ENCODE results near the gene MTNR1A.
A peak's percentile ranks its signal among the peaks of the same experiment; 100 is the strongest.

MTNR1A gene

DNA sequence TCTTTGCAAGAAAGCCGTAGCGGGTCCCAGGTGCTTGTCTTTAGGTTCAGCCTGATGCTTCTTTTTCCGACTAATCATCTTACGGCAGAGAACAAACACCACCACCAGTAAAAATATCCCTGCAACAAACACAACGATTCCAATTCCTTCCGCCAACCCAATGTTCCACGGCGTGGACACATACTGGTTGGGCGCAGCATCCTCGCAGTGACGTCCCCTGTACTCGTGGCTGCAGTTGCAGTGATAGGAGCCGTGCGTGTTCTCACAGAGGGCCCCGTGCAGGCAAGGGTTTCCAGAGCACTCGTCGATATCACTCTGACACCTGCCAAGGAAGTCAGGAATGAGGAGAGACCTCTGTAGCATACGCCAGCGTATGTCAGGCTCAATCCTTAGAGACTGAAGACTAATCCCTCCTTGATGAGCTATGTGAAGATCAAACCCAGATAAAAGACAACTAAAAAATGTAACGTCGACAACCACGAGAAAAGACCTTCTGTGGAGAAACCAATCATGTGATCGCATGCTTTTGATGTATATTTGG, 41.6 kb upstream of the MTNR1A start:
- ChIA-PET CTCF (interaction anchor here (1.0 to 7.2 kb wide), 3 partner anchors 8 to 300 kb away, joined by 3 to 60 read pairs (median 5); no protein-coding TSS in a partner anchor), POLR2A (interaction anchor here (0.6 kb wide), 1 partner anchor 26 kb away, joined by 3 read pairs; no protein-coding TSS in a partner anchor)
- no peak for DNase-seq (ENCODE audit: low read depth, low spot score)
- TF ChIP-seq, protein P1, sequence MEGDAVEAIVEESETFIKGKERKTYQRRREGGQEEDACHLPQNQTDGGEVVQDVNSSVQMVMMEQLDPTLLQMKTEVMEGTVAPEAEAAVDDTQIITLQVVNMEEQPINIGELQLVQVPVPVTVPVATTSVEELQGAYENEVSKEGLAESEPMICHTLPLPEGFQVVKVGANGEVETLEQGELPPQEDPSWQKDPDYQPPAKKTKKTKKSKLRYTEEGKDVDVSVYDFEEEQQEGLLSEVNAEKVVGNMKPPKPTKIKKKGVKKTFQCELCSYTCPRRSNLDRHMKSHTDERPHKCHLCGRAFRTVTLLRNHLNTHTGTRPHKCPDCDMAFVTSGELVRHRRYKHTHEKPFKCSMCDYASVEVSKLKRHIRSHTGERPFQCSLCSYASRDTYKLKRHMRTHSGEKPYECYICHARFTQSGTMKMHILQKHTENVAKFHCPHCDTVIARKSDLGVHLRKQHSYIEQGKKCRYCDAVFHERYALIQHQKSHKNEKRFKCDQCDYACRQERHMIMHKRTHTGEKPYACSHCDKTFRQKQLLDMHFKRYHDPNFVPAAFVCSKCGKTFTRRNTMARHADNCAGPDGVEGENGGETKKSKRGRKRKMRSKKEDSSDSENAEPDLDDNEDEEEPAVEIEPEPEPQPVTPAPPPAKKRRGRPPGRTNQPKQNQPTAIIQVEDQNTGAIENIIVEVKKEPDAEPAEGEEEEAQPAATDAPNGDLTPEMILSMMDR (IDR thresholded peaks at IDR 0.05; ENCODE audit: insufficient read depth, low read length, missing control alignments): no peak
- H3K4me3 ChIP-seq (ENCODE audit: low read depth, low read length): no peak overlapping the region

DNA sequence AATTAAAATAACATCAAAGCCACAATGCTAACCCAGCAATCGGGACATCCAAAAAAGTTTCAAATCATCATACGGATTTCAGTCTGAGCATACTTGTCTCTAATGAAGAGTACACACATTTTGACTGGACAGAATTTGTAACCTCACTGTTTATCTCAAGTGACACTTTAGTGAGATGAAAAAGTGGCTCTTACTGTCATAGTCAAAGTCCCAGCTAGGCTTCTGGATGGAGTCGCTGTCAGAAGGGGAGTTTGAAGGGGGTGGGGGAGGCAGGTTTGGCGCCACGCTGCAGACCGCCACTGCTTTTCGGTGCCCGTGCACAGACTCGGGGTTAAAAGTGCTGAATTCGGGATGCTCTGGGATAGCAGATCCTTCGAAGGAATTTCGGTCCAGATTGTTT, 41.0 kb upstream of the MTNR1A start:
- ChIA-PET CTCF (interaction anchor here (1.0 to 7.2 kb wide), 3 partner anchors 8 to 300 kb away, joined by 3 to 60 read pairs (median 5); no protein-coding TSS in a partner anchor), POLR2A (interaction anchor here (0.6 kb wide), 1 partner anchor 26 kb away, joined by 3 read pairs; no protein-coding TSS in a partner anchor)
- H3K4me3 ChIP-seq (ENCODE audit: low read depth, low read length): no peak overlapping the region
- TF ChIP-seq, protein P1 (IDR thresholded peaks at IDR 0.05; ENCODE audit: insufficient read depth, low read length, missing control alignments): no peak
- no peak for DNase-seq (ENCODE audit: low read depth, low spot score)

DNA sequence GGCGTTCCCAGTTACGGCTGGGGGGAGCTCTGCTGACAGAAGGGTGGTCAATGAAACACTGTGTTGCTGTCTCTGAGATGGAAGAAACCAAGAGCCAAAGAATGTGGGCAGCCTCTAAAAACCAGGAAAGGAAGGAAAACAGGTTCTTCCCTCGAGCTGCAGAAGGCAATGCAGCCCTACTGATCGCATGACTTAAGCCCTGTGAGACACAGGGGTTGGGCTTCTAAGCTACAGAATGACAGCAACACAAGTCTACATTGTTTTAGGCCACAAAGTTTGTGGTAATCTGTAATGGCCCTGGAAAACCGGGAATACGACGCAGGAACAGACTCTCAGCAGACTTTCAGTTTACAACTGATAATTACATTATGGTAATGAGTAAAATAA, 38.2 kb upstream of the MTNR1A start:
- DNase-seq (ENCODE audit: low read depth, low spot score): no peak
- ChIA-PET CTCF (interaction anchor here (0.7 to 2.5 kb wide), 2 partner anchors 8 to 13 kb away, joined by 4 to 9 read pairs; no protein-coding TSS in a partner anchor), POLR2A (no interaction called here)
- no peak overlapping the region for H3K4me3 ChIP-seq (ENCODE audit: low read depth, low read length)
- TF ChIP-seq, protein P1 (IDR thresholded peaks at IDR 0.05; ENCODE audit: insufficient read depth, low read length, missing control alignments): no peak

DNA sequence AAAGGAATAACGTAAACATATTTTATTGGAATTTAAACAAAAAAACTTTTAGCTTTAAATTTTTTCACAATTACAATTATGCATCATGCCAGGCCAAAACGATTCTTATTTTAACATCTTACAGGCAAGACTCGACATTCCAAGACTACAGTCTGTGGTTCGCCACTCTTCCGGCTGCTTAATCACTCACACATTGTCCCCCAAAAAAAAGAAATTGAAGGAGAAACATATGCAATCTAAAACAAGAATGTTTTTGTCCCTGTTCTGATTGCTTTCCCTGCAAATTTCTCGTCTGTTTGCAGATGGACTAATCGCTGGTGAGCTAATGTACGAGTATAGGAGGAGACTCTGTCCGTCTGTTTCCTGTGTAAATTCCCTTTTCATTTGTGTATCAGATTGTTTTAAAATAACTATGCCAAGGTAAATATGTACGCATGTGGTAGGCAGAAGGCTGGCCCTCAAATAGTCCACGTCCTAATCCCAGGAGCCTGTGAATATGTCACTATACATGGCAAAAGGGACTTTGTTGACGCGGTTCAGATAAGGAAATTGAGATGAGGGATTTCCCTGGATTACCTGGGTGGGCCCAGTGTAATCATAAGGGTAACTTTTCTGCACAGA, 37.7 kb upstream of the MTNR1A start:
- DNase-seq (ENCODE audit: low read depth, low spot score): peak; percentile 31
- CTCF ChIA-PET: interaction anchor here (0.7 to 2.5 kb wide), 7 partner anchors 8 to 297 kb away, joined by 3 to 9 read pairs (median 4); no protein-coding TSS in a partner anchor
- TF ChIP-seq, protein P1 (IDR thresholded peaks at IDR 0.05; ENCODE audit: insufficient read depth, low read length, missing control alignments): no peak
- H3K4me3 ChIP-seq (ENCODE audit: low read depth, low read length): no peak overlapping the region
- POLR2A ChIA-PET: no interaction called here

DNA sequence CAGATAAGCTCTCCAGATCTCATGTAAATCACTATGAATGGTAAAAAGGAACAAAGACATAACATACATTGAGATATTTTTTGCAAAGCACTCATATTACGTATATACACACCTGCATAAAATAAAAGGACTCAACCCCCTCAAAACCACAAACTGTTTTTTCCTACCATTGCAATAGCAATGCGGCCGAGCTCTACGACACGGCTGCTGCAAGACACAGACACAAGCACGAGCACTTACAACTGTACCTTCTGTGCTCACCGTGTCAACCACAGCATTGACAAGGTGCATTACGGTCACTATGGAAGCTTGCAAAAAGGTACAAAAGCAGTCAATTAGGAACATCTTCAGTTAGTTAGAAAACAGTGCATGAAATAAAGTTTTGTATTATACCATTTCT, 37.1 kb upstream of the MTNR1A start:
- ChIA-PET CTCF (interaction anchor here (0.8 to 2.5 kb wide), 7 partner anchors 10 to 296 kb away, joined by 3 to 9 read pairs (median 4); no protein-coding TSS in a partner anchor), POLR2A (no interaction called here)
- DNase-seq (ENCODE audit: low read depth, low spot score): no peak
- TF ChIP-seq, protein P1 (IDR thresholded peaks at IDR 0.05; ENCODE audit: insufficient read depth, low read length, missing control alignments): no peak
- no peak overlapping the region for H3K4me3 ChIP-seq (ENCODE audit: low read depth, low read length)

DNA sequence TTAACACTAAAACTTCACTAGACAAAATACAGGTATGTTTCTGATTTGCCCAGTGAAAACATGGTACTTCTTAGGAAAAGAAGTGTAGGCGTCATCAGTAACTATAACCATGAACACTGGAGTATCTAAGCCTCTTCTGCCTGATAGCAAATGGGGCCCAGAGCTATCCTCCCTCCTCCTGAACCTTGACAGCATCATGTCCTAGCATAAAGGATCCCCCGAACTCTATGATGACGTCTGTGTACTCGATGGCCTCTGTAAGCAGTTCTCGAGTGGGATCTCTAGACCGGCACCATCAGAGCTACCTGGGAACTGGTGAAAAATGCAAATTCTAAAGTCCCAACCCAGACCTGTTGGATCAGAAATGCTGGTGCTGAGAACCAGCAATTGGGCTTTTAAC, 36.3 kb upstream of the MTNR1A start:
- POLR2A ChIA-PET: no interaction called here
- no peak for DNase-seq (ENCODE audit: low read depth, low spot score)
- TF ChIP-seq, protein P1 (IDR thresholded peaks at IDR 0.05; ENCODE audit: insufficient read depth, low read length, missing control alignments): no peak
- H3K4me3 ChIP-seq (ENCODE audit: low read depth, low read length): no peak overlapping the region
- CTCF ChIA-PET: interaction anchor here (0.8 to 2.5 kb wide), 4 partner anchors 9 to 295 kb away, joined by 4 to 9 read pairs (median 5); no protein-coding TSS in a partner anchor

Data from AG04449 (cell line).